ENCODE data around the gene ABCA10. TPM values are rescaled to one million over a fixed set of nuclear protein-coding genes. Genes with fewer than 3 reads are reported as not detected.

ABCA10 gene
- total RNA-seq, 1 experiment from 2014 or later = not detected

- Histone ChIP-seq H3K4me1 (replicated peaks; ENCODE audit: insufficient read depth) (no peaks in the 10 kb centered on the region), H3K4me3 (no peak overlapping the region), H3K4me2 (no peak overlapping the region), H3F3A (ENCODE audit: insufficient read depth, low read depth) (no peaks in the 10 kb centered on the region), H3K79me2 (ENCODE audit: low read depth) (no peaks in the 10 kb centered on the region), H3K27me3 (ENCODE audit: insufficient read depth, low read depth) (no peaks in the 10 kb centered on the region), H4K20me1 (ENCODE audit: insufficient read depth) (no peaks in the 10 kb centered on the region), H3K9me3 (ENCODE audit: insufficient read depth, low read depth) (no peaks in the 10 kb centered on the region), H3K36me3 (ENCODE audit: low read depth) (no peaks in the 10 kb centered on the region), H2AFZ (no peak overlapping the region), H3K27ac (no peak overlapping the region), H3K9me2 (ENCODE audit: insufficient read depth) (no peaks in the 10 kb centered on the region)
- TF ChIP-seq EZH2 (IDR thresholded peaks at IDR 0.05; ENCODE audit: low read depth) = no peak
- TF ChIP-seq, protein P1, sequence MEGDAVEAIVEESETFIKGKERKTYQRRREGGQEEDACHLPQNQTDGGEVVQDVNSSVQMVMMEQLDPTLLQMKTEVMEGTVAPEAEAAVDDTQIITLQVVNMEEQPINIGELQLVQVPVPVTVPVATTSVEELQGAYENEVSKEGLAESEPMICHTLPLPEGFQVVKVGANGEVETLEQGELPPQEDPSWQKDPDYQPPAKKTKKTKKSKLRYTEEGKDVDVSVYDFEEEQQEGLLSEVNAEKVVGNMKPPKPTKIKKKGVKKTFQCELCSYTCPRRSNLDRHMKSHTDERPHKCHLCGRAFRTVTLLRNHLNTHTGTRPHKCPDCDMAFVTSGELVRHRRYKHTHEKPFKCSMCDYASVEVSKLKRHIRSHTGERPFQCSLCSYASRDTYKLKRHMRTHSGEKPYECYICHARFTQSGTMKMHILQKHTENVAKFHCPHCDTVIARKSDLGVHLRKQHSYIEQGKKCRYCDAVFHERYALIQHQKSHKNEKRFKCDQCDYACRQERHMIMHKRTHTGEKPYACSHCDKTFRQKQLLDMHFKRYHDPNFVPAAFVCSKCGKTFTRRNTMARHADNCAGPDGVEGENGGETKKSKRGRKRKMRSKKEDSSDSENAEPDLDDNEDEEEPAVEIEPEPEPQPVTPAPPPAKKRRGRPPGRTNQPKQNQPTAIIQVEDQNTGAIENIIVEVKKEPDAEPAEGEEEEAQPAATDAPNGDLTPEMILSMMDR (conservative IDR thresholded peaks at IDR 0.05) = peak; percentile 92
- BruUV-seq (replicated peaks) = no TSS peak
- intact Hi-C loops (cut with micrococcal nuclease; ENCODE audit: unreplicated experiment) = loop anchor here (1.0 kb wide), 2 partner anchors 263 to 458 kb away; no protein-coding TSS in a partner anchor
- ChIA-PET CTCF (interaction anchor here (0.6 to 0.9 kb wide), 2 partner anchors 289 to 463 kb away, joined by 3 to 4 read pairs; no protein-coding TSS in a partner anchor), POLR2A (ENCODE audit: unreplicated experiment) (interaction anchor here (0.7 kb wide), 1 partner anchor 240 kb away, joined by 3 read pairs; no protein-coding TSS in a partner anchor)
- DNase-seq = peak; percentile 56 to 76
These were observed 6.9 kb upstream of the ABCA10 start for GRCh38 chr17:69235338-69236058.

DNA sequence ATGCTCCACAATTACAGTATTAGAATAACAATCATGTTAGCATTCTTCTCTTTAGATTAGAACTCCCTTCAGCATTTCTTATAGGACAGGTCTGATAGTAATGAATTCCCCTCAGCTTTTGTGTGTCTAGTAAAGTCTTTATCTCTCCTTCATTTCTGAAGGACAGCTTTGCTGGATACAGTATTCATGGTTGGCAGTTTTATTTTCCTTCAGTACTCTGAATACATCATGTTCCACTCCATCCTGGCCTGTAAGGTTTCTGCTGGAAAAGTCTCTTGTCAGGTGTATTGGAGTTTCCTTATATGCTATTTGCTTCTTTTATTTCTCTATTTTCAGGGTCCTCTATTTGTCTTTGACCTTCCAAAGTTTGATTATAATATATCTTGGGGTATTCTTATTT is 4.0 kb upstream of the ABCA10 start:
- Histone ChIP-seq H4K20me1 (ENCODE audit: insufficient read depth) (no peaks in the 10 kb centered on the region), H3K4me3 (no peak overlapping the region), H3K4me1 (replicated peaks; ENCODE audit: insufficient read depth) (no peaks in the 10 kb centered on the region), H3K4me2 (no peak overlapping the region), H3F3A (ENCODE audit: insufficient read depth, low read depth) (no peaks in the 10 kb centered on the region), H3K27ac (no peak overlapping the region), H3K79me2 (ENCODE audit: low read depth) (no peaks in the 10 kb centered on the region), H2AFZ (no peak overlapping the region), H3K27me3 (ENCODE audit: insufficient read depth, low read depth) (no peaks in the 10 kb centered on the region), H3K36me3 (ENCODE audit: low read depth) (no peaks in the 10 kb centered on the region), H3K9me3 (ENCODE audit: insufficient read depth, low read depth) (no peaks in the 10 kb centered on the region), H3K9me2 (ENCODE audit: insufficient read depth) (no peaks in the 10 kb centered on the region)
- POLR2A ChIA-PET (ENCODE audit: unreplicated experiment) = no interaction called here
- TF ChIP-seq, protein P1 (conservative IDR thresholded peaks at IDR 0.05) = no peak
- no peak for TF ChIP-seq EZH2 (IDR thresholded peaks at IDR 0.05; ENCODE audit: low read depth)
- intact Hi-C loops (cut with micrococcal nuclease; ENCODE audit: unreplicated experiment) = no loop called here
- no TSS peak for BruUV-seq (replicated peaks)
- DNase-seq = no peak
- CTCF ChIA-PET = no interaction called here

GRCh38 chr17:69231521-69231920 is 2.9 kb upstream of the ABCA10 start:
- CTCF ChIA-PET = no interaction called here

More at GRCh38 chr17:69231521-69231920, 2.9 kb upstream of the ABCA10 start:
- no peak for DNase-seq
- intact Hi-C loops (cut with micrococcal nuclease; ENCODE audit: unreplicated experiment) = no loop called here
- H2AFZ ChIP-seq = no peak overlapping the region
- H3K9me3 ChIP-seq (ENCODE audit: insufficient read depth, low read depth) = no peaks in the 10 kb centered on the region
- H3K4me2 ChIP-seq = no peak overlapping the region
- no peaks in the 10 kb centered on the region for H3K36me3 ChIP-seq (ENCODE audit: low read depth)
- no peaks in the 10 kb centered on the region for H3K4me1 ChIP-seq (replicated peaks; ENCODE audit: insufficient read depth)
- POLR2A ChIA-PET (ENCODE audit: unreplicated experiment) = no interaction called here
- H3K27ac ChIP-seq = no peak overlapping the region
- no peaks in the 10 kb centered on the region for H3F3A ChIP-seq (ENCODE audit: insufficient read depth, low read depth)
- H3K27me3 ChIP-seq (ENCODE audit: insufficient read depth, low read depth) = no peaks in the 10 kb centered on the region
- no peaks in the 10 kb centered on the region for H4K20me1 ChIP-seq (ENCODE audit: insufficient read depth)
- no peaks in the 10 kb centered on the region for H3K9me2 ChIP-seq (ENCODE audit: insufficient read depth)
- H3K4me3 ChIP-seq = no peak overlapping the region
- no peak for TF ChIP-seq EZH2 (IDR thresholded peaks at IDR 0.05; ENCODE audit: low read depth)
- TF ChIP-seq, protein P1 (conservative IDR thresholded peaks at IDR 0.05) = no peak
- no peaks in the 10 kb centered on the region for H3K79me2 ChIP-seq (ENCODE audit: low read depth)
- BruUV-seq (replicated peaks) = no TSS peak
